ENCODE results near the gene PTPN9.

PTPN9 gene

GRCh38 chr15:75533945-75534344, 45.2 kb downstream of the PTPN9 start:
- no peak for TF ChIP-seq ZFP30 (CRISPR knock-in tag; IDR thresholded peaks at IDR 0.05)
- no peak for TF ChIP-seq CSRNP3 (CRISPR knock-in tag; IDR thresholded peaks at IDR 0.05)
- TF ChIP-seq RARB (CRISPR knock-in tag; IDR thresholded peaks at IDR 0.05), result no peak
- TF ChIP-seq CSDC2 (CRISPR knock-in tag; IDR thresholded peaks at IDR 0.05), result no peak
- TF ChIP-seq PPARA (CRISPR knock-in tag; IDR thresholded peaks at IDR 0.05; ENCODE audit: borderline replicate concordance), result no peak
- TF ChIP-seq CREB5 (CRISPR knock-in tag; IDR thresholded peaks at IDR 0.05; ENCODE audit: low read depth), result no peak
- TF ChIP-seq OSR1 (CRISPR knock-in tag; IDR thresholded peaks at IDR 0.05), result no peak
- TF ChIP-seq GLIS3 (CRISPR knock-in tag; IDR thresholded peaks at IDR 0.05), result no peak
- TF ChIP-seq ZNF565 (CRISPR knock-in tag; conservative IDR thresholded peaks at IDR 0.05; ENCODE audit: low read depth), result no peak
- TF ChIP-seq SNAI2 (CRISPR knock-in tag; IDR thresholded peaks at IDR 0.05), result no peak
- TF ChIP-seq ISL1 (CRISPR knock-in tag; IDR thresholded peaks at IDR 0.05), result no peak
- TF ChIP-seq TCF4 (CRISPR knock-in tag; IDR thresholded peaks at IDR 0.05; ENCODE audit: borderline replicate concordance), result no peak
- TF ChIP-seq POU6F1 (CRISPR knock-in tag; IDR thresholded peaks at IDR 0.05; ENCODE audit: borderline replicate concordance, low read depth), result no peak
- no peak for TF ChIP-seq BACH2 (CRISPR knock-in tag; IDR thresholded peaks at IDR 0.05; ENCODE audit: borderline replicate concordance)
- TF ChIP-seq ZNF8 (CRISPR knock-in tag; IDR thresholded peaks at IDR 0.05), result no peak
- TF ChIP-seq ARNTL (CRISPR knock-in tag; IDR thresholded peaks at IDR 0.05; ENCODE audit: borderline replicate concordance, low read depth), result no peak
- no peak for TF ChIP-seq TOX (CRISPR knock-in tag; IDR thresholded peaks at IDR 0.05; ENCODE audit: borderline replicate concordance)
- TF ChIP-seq ESRRG (CRISPR knock-in tag; IDR thresholded peaks at IDR 0.05), result no peak
- TF ChIP-seq, protein P1, sequence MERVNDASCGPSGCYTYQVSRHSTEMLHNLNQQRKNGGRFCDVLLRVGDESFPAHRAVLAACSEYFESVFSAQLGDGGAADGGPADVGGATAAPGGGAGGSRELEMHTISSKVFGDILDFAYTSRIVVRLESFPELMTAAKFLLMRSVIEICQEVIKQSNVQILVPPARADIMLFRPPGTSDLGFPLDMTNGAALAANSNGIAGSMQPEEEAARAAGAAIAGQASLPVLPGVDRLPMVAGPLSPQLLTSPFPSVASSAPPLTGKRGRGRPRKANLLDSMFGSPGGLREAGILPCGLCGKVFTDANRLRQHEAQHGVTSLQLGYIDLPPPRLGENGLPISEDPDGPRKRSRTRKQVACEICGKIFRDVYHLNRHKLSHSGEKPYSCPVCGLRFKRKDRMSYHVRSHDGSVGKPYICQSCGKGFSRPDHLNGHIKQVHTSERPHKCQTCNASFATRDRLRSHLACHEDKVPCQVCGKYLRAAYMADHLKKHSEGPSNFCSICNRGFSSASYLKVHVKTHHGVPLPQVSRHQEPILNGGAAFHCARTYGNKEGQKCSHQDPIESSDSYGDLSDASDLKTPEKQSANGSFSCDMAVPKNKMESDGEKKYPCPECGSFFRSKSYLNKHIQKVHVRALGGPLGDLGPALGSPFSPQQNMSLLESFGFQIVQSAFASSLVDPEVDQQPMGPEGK (CRISPR knock-in tag; IDR thresholded peaks at IDR 0.05; ENCODE audit: borderline replicate concordance), result no peak
- no peak for ATAC-seq

- ATAC-seq, result peak; percentile 90
- no peak for TF ChIP-seq RARB (CRISPR knock-in tag; IDR thresholded peaks at IDR 0.05)
- TF ChIP-seq PPARA (CRISPR knock-in tag; IDR thresholded peaks at IDR 0.05; ENCODE audit: borderline replicate concordance), result no peak
- no peak for TF ChIP-seq ZNF565 (CRISPR knock-in tag; conservative IDR thresholded peaks at IDR 0.05; ENCODE audit: low read depth)
- TF ChIP-seq ZNF70 (CRISPR knock-in tag; IDR thresholded peaks at IDR 0.05), result no peak
- TF ChIP-seq CSRNP3 (CRISPR knock-in tag; IDR thresholded peaks at IDR 0.05), result no peak
- no peak for TF ChIP-seq SNAI2 (CRISPR knock-in tag; IDR thresholded peaks at IDR 0.05)
- no peak for TF ChIP-seq ARNTL (CRISPR knock-in tag; IDR thresholded peaks at IDR 0.05; ENCODE audit: borderline replicate concordance, low read depth)
- TF ChIP-seq GLIS3 (CRISPR knock-in tag; IDR thresholded peaks at IDR 0.05), result no peak
- TF ChIP-seq ZNF8 (CRISPR knock-in tag; IDR thresholded peaks at IDR 0.05), result no peak
- TF ChIP-seq, protein P1 (CRISPR knock-in tag; IDR thresholded peaks at IDR 0.05; ENCODE audit: borderline replicate concordance), result no peak
- TF ChIP-seq OSR1 (CRISPR knock-in tag; IDR thresholded peaks at IDR 0.05), result no peak
- no peak for TF ChIP-seq CSDC2 (CRISPR knock-in tag; IDR thresholded peaks at IDR 0.05)
- no peak for TF ChIP-seq TOX (CRISPR knock-in tag; IDR thresholded peaks at IDR 0.05; ENCODE audit: borderline replicate concordance)
- no peak for TF ChIP-seq ZFP30 (CRISPR knock-in tag; IDR thresholded peaks at IDR 0.05)
Observed at GRCh38 chr15:75532413-75533250, 46.5 kb downstream of the PTPN9 start.

All from SK-N-SH treated with all-trans-retinoic acid at 6 μM for 48 hours (cell line).